Right renal cortex interstitium (tissue), 3 donors: Measurements from ENCODE around the gene EEPD1. TPM values are rescaled to one million over a fixed set of nuclear protein-coding genes. Genes with fewer than 3 reads are reported as not detected.

Source experiments
- DNase-seq, 3 donors: peaks; one replicate each; pipeline ENCODE4 v3.0.0-alpha.2; 2013; ENCODE audit warnings: low read depth in 3 of 3, low spot score in 2 of 3
- polyA plus RNA-seq, 3 donors: library from polyadenylated mRNA; unstranded; fragments of 120-200 nt; gene quantifications; one replicate each; pipeline ENCODE4 v1.2.1, GENCODE V29; 2013; ENCODE audit not compliant: insufficient read length in 3 of 3

Gene EEPD1
- polyA plus RNA-seq, 3 donors, result 6.0 to 6.4 (median 6.1) TPM

- DNase-seq, result no peak
These were observed 92.7 kb downstream of the EEPD1 start for GRCh38 chr7:36245684-36246299.

- no peak for DNase-seq
These were observed 96.0 kb downstream of the EEPD1 start for GRCh38 chr7:36249091-36249490.

GRCh38 chr7:36253699-36254098 lies 100.6 kb downstream of the EEPD1 start:
- no peak for DNase-seq

- peak; percentile 53 to 79 (median 67) for DNase-seq
These were observed 105.6 kb downstream of the EEPD1 start for GRCh38 chr7:36258510-36259259.

- DNase-seq, result no peak
These were observed 107.4 kb downstream of the EEPD1 start for GRCh38 chr7:36260481-36260880.

GRCh38 chr7:36261019-36261754 lies 108.1 kb downstream of the EEPD1 start:
- DNase-seq, result no peak

- no peak for DNase-seq
These were observed 109.4 kb downstream of the EEPD1 start for GRCh38 chr7:36262309-36263094.

- no peak for DNase-seq
These were observed 110.0 kb downstream of the EEPD1 start for GRCh38 chr7:36263095-36263484.

GRCh38 chr7:36264123-36264801 lies 111.2 kb downstream of the EEPD1 start:
- DNase-seq, result no peak

- DNase-seq, result no peak
These were observed 112.0 kb downstream of the EEPD1 start for GRCh38 chr7:36264913-36265516.

GRCh38 chr7:36265680-36266079 lies 112.6 kb downstream of the EEPD1 start:
- no peak for DNase-seq

- no peak for DNase-seq
These were observed 113.1 kb downstream of the EEPD1 start for GRCh38 chr7:36266190-36266589.

- DNase-seq, result no peak
These were observed 113.6 kb downstream of the EEPD1 start for GRCh38 chr7:36266683-36267082.

- no peak for DNase-seq
These were observed 119.1 kb downstream of the EEPD1 start for GRCh38 chr7:36272211-36272566.

- no peak for DNase-seq
These were observed 119.7 kb downstream of the EEPD1 start for GRCh38 chr7:36272567-36273269.

GRCh38 chr7:36273836-36274235 lies 120.8 kb downstream of the EEPD1 start:
- DNase-seq, result no peak

- DNase-seq, result no peak
These were observed 122.8 kb downstream of the EEPD1 start for GRCh38 chr7:36275735-36276284.

- no peak for DNase-seq
These were observed 123.6 kb downstream of the EEPD1 start for GRCh38 chr7:36276428-36277248.
